Stimulated activated CD4-positive, alpha-beta T cell treated with anti-CD3 and anti-CD28 coated beads, Interleukin-1b, Interleukin-23, amount 100 ng/mL, for 48 hours (primary cell): ENCODE data around the gene TDRD12.
"Not testable (repeated sequence)": the region's sequence is repeated elsewhere in the genome, so short reads cannot be mapped to it uniquely, and the experiment has no call there.

ENCODE experiments used
- DNase-seq: peaks from one replicate; pipeline ENCODE4 v3.0.0-alpha.2; 2020

TDRD12 gene

DNA sequence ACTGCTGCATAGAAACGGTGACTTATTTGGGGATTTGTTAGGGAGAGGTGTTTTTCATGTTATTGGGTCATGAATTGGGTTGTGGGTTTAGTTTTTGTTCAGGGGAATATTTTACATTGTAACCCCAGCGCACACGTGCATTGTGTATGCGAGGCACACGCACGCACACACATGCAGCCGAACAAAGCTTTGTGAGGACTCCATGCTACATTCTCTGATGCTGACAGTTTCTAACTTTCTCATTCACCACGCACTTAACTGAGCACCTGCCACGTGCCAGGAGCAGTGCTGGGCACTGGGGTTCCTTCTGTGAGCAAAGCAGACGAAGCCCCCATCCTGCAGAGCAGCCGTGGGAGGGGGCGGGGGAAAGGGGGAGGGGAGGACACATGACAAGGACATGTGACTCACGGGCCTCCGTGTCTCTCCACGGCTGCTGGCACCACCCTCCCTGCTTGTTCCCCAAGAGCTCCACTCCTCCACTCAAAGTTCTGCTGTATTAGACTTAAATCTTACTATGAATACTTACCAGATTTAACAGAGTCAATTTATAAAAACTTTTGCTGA lies 94.4 kb downstream of the TDRD12 start:
- no peak for DNase-seq

- no peak for DNase-seq
Observed at GRCh38 chr19:32814624-32815023, 95.1 kb downstream of the TDRD12 start.

DNA sequence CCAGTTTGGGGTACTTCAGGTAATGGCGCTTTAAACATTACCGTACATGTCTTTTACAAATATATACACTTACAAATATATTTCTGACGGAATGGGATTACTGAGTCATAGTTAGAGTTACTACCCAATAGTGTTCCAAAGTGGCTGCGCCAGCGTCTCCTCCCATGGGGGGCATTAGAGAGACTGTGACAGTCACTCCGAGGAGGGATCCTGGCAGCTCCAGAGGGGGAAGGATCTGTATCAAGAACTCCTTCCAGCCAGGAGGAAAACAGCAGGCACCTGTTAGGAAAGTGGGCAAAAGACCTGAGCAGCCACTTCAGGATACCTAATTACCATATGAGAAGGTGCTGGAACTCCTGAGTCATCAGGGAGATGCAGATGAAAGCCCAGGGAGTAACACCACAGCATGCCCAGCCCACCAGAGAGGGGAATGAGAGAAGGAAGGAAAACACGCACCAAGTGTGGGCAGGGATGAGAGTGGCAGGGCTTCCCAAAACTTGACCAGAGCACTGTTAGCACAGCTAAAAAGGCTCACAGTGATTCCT lies 97.1 kb downstream of the TDRD12 start:
- no peak for DNase-seq

DNA sequence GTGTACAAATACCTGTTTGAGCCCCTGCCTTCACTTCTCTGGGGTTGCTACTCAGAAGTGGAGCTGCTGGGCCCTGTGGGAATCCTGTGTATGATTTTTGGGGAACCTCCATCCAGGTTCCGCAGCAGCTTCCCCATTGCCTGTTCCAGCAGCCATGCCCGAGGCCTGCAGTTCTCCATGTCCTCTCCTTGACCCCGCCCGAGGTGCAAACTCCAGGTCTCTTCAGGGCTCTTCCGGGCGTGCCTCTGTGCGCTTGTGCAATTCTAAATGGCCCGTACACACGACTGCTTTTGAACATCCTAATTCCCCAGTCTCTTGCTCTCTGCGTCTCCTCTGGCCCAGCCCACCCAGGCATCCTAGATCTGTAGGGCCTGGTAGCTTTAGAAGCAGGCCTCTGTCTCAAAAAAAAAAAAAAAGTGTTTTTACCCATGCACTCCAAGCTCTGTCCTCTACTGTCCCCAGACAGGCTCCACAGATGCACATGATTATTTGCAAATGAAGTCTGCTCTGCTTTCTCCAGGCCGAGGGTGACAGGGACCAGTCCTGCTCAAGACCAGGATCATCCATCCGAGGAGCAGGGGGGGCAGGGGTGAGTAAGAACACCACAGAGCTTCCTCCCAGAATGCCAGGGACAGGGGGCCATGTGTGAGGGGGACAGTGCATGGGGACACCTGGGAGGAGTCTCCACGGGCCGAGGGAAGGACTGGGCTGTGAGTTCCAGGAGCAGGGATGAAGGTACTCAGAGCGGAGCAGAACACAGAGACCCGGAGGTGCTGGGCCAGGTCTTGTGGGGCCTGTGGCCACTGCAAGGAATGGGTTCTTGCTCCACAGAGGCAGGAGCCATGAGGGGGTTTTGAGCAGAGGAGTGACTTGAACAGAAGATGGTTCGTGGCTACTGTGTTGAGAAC lies 98.3 kb downstream of the TDRD12 start:
- no peak for DNase-seq

GRCh38 chr19:32818536-32818935 lies 99.0 kb downstream of the TDRD12 start:
- no peak for DNase-seq

DNA sequence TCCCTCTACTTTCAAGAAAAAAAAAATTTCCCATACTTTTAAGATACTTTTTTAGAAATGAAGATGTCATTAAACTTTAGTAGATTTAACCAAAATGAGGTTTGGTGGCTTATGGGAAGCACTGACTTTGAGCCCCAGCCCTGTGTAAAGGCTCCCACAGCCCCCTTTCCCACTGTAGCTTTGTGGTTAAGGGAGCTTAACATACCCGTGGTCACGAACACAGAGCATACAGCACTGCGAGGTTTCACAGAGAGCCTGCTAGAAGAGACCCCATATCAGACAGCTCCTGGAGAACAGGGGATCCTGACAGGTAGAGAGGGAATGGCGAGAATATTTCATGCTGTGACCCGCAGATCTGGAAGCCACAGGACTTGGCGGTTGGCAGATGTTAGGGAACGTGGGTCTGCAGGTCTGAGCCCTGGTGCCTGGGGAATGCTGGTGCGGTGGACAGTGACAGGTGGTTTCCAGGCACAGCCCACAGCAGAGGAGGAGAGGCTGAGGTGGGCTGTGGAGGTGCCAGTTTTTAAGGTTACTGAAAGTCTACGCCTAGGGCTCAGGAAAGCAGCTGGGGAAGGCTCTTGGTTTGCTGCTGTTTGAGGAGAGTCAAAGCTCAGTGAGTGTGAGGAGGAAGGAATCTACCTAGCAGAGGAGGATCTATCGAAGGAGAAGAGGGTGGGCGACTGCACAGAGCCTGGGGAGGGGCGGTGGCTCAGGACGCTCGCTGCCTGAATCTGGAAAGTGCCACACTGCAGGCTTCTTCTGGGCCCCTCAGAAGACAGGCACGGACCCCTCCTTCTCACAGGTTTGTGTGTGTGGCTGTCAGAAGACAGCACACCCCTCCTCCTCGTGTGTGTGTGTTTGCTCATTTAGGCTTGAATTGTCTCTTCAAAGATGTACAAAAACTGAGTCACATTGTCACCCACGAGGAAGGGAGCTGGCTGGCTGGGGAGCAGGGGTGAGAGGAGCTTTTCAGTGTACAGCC lies 100.1 kb downstream of the TDRD12 start:
- no peak for DNase-seq

- DNase-seq: no peak
Observed at GRCh38 chr19:32822916-32823746, 103.6 kb downstream of the TDRD12 start.

- DNase-seq: no peak
Observed at GRCh38 chr19:32823747-32824102, 104.2 kb downstream of the TDRD12 start.

DNA sequence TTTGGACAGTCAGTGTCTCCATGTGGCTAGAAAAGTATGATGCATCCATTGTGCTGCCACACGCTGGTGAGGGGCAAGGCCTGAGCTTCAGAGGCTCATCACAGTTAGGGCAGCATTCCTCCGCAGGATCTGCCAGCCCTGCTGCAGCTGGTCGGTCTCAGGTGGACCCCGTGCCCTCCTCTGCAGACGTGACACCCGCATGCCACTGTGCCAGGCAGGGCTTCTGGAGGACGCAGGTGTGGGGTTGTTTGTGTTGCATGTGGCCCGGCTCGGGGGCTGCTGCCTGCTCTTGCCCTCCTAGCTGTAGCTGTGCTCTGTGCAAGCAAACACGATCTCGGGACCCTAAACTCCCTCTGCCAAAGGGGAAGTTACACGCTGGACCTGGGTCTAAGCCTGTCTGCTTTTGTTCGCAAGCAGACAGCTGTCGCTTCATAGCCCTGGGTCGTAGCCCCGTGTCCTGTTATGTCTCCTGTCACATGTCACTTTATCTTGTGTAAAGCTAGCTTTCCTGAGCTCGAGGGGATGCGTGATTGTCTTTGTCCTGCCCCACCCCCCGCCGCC lies 104.7 kb downstream of the TDRD12 start:
- DNase-seq: no peak

DNA sequence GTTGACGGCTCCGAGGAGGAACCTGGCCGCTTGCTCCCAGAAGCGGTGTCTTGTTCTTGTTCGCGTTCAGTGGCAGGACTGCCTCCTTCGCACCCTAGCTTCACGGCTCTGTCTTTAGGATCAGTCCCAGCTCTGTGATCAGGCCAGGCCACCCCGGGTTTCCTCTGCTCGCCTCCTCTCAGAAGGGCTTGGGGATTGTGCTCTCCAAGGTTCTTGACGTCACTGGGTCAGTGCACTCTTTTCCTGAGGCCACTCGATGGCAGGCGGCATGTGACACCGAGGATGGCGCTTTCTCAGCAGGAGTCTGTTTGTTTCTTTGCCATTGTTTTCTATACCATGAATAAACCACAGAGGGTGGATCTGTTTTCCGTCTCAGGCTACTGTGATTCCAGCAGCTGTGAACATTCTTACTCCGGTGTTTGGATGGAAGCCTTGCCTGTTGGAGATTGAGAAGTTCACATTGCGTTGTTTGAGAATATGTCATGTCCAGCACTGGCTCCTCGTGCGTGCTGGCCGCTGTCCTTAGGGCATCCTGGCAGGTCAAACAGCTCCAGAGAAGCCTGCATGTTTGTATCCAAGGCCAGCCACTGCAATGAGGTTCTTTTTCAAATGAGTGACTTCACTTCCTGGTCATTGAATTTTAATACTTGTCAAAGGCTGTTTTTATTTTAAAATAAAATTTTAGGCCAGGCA lies 105.5 kb downstream of the TDRD12 start:
- no peak for DNase-seq

DNA sequence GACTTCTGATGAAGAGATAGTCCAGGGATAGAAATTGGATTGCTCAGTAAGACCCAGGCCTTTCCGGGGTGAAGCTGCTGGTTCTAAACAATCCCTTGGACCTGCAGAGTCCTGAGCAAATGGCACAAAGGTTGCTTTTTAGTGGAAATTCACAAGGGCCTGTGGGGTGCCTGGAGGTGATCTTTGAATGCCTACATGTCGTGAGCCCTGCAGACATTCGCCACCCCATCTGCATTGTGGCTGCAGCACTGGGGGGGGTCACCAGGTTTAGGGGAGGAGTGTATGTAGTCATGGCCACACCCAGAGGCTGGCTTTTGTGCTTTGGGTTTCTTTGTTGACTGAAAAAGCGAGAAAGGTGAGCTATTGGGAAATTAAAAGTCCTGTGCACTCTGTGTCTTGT lies 108.6 kb downstream of the TDRD12 start:
- DNase-seq: no peak

DNA sequence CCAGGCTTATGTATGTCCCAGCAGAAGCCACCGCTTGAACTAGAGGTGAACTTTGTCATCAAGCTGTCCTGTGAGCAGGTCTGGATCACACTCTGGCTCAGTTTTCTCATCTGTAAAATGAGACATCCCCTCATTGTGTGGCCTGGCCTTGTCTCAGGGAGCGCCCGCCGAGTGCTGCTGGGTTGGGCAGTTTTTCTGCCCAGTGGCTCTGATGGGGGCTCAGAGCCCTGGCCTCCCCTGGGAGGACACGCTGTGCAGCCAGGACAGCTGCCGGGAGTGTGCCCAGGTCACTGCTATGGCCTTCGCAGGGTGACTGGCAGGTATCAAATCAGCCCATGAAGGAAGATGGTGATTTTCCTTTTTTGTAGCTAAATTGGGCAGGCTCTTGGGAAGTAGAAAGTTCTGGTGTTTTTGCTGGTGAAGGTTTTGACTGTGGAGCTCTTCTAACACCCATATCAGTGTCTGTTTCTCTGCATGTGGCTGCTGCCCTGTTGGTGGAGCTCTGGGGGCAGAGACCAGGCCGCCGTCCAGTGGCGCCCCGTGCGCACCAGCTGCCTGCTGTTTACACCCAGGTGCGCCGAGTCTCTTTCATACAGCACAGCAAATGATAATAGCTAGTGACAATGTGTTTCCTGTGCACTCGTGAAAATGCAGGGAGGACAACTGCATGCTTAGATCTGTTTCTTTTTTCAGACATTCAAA lies 109.2 kb downstream of the TDRD12 start:
- DNase-seq: no peak

- peak; percentile 19 for DNase-seq
Observed at GRCh38 chr19:32829345-32829896, 109.9 kb downstream of the TDRD12 start.

DNA sequence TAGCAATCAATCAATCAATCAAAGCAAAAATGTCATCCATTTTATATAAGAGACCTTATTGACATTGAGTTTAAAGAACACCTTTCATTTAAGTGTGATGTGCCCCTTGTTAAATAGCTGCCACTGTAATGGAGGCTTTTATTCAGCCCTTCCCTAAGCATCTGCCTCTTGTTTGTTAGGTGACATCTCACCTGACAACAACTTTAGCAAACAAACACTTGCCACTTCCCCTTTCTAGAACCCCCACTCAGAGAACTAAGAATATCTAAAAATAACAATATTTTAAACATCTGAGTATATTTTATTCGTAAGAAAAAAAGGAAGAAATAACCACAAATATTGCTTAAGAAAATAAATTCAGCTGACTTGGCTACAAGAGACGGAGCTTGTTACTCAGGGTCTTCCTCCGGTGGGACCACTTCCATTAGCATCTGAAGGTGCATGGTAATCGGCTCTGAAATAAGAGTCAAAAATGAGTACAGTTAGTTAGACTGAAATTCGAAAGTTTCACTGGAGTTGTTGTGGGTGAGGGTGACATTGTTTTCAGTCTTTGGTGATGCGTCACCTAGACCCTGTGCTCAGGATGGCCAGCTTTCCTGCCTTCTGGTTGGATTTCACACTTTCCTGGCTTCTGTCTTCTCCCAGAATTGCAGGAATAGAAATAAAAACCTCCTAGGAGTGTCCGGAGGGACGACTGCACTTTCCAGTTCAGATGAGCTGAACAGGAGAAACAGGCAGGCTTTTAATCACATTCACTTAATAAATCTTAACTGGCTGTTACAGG lies 110.9 kb downstream of the TDRD12 start:
- no peak for DNase-seq

GRCh38 chr19:32831611-32832010 lies 112.0 kb downstream of the TDRD12 start:
- no peak for DNase-seq

DNA sequence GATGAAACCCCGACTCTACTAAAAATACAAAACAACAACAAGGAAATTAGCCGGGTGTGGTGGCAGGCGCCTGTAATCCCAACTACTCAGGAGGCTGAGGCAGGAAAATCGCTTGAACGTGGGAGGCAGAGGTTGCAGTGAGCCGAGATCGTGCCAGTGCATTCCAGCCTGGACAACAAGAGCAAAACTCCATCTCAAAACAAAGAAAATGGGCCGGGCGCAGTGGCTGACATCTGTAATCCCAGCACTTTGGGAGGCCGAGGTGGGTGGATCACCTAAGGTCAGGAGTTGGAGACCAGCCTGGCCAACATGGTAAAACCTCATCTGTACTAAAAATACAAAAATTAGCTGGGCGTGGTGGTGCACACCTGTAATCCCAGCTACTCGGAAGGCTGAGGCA lies 112.5 kb downstream of the TDRD12 start:
- not testable (repeated sequence) for DNase-seq

- DNase-seq: not testable (repeated sequence)
Observed at GRCh38 chr19:32832825-32833224, 113.3 kb downstream of the TDRD12 start.

GRCh38 chr19:32833388-32833787 lies 113.8 kb downstream of the TDRD12 start:
- DNase-seq: not testable (repeated sequence)

DNA sequence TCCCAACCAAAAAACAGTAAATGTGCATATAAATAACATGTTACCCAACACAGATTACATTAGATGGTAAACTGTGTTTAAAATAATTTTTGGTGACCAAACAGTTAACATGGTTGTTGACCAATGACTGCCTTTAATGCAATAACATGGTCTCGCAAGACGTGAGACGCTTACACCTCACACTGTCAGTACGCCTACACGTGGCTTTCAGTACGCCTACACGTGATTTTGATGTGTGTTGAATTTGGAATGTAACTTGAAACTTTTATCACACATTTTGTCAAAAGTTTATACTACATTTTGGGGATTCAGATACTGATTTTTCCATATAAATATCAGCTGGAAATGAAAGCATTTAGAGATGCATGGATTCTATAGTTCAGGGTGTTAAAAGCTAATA lies 118.0 kb downstream of the TDRD12 start:
- no peak for DNase-seq
